CD4-positive, alpha-beta T cell treated with Interleukin-6 at 100 ng/mL for 8 hours (primary cell): ENCODE results near the gene SH2B2.
"Not testable (repeated sequence)": the region's sequence is repeated elsewhere in the genome, so short reads cannot be mapped to it uniquely, and the experiment has no call there.

Experiments
- DNase-seq: peaks from one replicate; pipeline ENCODE4 v3.0.0-alpha.2; 2020; ENCODE audit warnings: mixed read lengths, low spot score

SH2B2 gene

DNA sequence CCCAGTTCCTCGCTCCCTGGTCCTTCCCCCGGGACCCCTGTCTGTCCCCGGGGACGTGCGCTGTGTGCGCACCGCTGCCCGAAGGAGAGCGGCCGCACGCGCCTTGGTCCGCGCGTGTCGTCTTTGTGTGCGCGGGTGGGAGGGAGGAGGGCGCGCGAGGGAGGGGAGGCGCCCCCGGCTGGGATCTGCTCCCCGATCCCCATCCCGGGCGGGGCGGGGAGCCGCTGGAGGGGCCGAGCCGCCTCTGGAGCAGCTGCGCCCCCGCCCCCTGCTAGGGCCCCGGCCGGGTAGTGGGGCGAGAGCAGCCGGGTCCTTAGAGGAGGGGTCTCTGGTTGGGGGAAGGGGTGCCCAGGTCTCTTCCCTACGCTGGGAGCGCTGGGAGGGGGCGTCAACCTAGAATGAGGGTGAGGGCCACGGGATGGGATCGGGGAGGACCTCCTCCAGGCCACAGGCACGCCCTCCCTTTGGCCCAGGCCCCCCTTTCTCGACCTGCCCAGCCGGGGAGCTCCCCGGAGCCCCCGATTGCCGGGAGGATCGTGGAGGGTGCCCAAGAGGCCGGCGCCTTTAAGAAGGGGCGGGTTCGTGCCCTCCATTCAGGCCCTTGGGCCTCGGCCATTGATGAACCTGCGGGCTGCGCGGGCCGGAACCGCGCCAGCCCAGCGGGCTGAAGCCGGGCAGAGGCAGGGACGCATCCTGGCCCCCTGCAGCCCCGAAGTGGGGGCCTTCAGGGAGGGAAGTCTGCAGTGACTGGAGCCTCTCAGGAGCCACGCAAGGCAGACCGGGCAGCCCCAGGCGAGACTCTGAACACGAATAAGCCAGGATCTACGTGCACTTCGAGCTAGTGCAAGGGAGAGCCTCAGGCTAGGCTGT is 678 bp downstream of the SH2B2 start:
- no peak for DNase-seq

DNA sequence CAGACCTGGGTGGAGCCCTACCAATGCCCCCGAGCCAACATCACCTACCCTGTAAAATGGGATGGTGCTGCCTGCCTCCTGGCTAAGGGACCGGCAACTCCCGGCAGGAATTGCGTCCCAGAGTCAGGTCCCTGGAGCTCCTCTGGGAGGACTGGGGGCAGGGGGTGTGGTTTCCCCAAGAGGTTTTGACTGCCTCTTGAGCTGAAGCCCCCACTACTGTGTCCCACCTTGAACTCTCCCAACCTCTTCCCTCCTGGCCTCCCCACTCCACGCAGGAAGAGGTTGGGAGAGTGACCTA is 1.3 kb downstream of the SH2B2 start:
- DNase-seq = no peak

GRCh38 chr7:102288285-102288930 is 1.7 kb downstream of the SH2B2 start:
- no peak for DNase-seq

DNA sequence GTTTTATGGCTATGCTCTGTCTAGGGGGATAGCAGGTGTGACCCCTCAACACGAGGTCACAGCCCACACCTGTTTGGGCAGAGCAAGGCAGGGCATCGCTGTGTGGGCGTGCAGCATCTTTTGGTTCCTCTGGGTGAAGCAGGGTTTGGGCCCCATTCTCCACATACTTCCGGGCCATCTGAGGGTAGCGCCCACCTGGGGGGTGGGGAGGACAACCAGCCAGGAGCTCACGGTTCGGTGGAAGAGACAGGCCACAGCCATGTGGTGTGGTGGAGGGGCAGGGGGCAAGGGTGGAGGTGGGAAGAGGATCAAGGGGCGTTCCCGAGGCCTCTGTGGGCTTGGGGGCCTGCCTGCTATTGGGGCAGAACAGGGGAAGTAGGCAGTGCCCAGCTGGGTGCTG is 2.4 kb downstream of the SH2B2 start:
- DNase-seq = no peak

GRCh38 chr7:102291056-102291915 is 4.6 kb downstream of the SH2B2 start:
- DNase-seq = peak; percentile 24

GRCh38 chr7:102291916-102292267 is 5.2 kb downstream of the SH2B2 start:
- no peak for DNase-seq

- DNase-seq = no peak
Measured at GRCh38 chr7:102292813-102293798, 6.4 kb downstream of the SH2B2 start.

GRCh38 chr7:102294589-102294988 is 7.9 kb downstream of the SH2B2 start:
- no peak for DNase-seq

GRCh38 chr7:102295346-102296178 is 8.9 kb downstream of the SH2B2 start:
- no peak for DNase-seq

GRCh38 chr7:102296179-102296438 is 9.4 kb downstream of the SH2B2 start:
- DNase-seq = no peak

DNA sequence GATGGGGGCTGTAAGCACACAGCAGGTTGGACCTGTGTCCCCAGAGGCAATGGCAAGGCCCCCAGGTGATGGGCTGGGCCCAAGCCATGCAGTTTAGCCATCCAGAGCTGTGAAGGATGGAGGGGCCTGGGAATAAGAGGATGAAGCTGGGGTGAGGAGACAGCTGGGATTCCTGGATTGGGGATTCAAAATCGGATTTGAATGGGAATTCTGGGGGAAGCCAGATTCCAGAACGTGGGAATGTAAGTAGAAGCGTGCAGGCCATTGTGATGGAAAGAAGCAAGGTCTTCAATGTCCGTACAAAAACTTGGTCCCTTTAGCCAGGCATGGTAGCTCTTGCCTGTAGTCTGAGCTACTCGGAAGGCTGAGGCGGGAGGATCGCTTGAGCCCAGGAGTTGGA is 9.8 kb downstream of the SH2B2 start:
- no peak for DNase-seq

- DNase-seq = no peak
Measured at GRCh38 chr7:102297487-102298218, 11.0 kb downstream of the SH2B2 start.

GRCh38 chr7:102300643-102301221 is 14.1 kb downstream of the SH2B2 start:
- no peak for DNase-seq

DNA sequence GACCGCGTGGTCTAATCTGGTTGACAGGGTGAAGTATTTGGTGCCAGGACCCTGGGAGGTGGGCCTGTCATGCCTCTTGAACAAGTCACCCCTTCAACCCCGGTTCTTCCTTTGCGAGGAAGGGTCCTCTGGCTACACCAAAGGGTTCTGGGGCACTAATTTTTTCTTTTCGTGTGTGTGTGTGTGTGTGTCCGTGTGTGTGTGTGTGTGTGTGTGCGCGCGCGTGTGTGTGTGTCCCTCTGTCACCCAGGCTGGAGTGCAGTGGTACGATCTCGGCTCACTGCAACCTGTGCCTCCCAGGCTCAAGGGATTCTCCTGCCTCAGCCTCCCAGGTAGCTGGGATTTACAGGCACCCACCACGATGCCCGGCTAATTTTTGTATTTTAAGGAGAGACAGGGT is 14.7 kb downstream of the SH2B2 start:
- not testable (repeated sequence) for DNase-seq

- no peak for DNase-seq
Measured at GRCh38 chr7:102302025-102302424, 15.4 kb downstream of the SH2B2 start.

DNA sequence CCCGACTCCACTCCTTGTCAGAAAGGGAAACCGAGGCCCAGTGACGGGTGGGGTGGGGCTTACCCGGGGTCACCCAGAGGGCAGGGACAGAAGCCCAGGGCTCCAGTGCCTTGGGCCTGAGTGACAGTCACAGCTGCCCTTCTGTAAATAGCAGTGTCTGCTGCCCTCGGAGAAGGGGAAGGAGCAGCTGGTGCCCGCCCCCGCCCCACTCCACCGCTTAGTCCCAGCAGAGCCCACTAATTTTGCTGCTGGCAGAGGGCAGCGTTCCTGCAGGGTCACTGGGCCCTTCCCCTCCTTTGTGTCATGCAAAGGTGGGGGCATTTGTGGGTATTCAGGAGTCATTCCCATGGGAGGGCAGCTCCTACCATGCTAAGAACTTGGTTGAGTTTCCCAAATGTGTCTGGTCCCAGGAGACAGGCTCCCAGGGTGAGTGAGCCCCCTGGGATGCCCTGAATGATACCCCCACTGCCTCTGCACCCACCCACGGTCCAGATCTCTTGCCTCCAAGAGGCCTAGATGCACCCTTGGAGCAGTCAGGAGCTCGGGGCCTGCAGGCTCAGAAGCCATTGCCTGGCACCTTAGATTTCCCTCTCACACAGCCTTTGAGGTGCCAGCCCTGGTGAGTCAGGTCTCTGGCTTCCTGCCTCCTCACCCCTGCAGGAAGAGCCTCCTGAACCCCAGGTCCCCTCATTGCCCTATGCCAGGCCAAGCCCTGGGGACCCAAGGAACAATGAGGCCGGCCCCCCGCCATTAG is 17.2 kb downstream of the SH2B2 start:
- DNase-seq = no peak

- no peak for DNase-seq
Measured at GRCh38 chr7:102304668-102305067, 18.0 kb downstream of the SH2B2 start.

DNA sequence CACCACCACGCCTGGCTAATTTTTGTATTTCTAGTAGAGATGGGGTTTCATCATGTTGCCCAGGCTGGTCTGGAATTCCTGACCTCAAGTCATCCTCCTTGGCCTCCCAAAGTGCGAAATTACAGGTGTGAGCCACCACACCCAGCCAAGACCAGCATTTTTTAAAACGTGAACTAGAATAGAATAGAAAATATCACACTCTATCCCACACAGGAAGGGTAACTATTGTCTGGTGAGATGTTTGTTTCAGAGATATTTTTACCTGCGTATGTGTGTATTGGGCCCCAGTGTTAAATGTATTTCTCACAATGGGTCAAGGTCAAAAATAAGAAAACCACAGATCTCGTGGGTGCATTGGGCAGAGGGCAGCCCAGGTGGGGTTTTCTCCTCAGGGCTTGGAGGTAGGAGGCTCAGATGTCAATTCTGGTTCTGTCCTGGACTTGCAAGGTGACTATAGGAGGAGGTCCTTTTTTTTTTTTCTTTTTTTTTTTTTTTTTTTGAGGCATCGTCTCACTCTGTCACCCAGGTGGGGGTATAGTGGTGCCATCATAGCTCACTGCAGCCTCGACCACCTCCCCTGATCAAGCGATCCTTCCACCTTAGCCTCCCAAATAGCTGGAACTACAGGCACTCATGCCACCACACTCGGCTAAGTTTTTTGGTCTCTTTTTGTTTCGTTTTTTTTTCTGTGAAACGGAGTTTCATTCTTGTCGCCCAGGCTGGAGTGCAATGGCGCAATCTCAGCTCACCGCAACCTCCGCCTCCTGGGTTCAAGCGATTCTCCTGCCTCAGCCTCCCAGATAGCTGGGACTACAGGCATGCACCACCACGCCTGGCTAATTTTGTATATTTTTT is 19.0 kb downstream of the SH2B2 start:
- DNase-seq = no peak
